Stimulated activated CD4-positive, alpha-beta T cell treated with anti-CD3 and anti-CD28 coated beads, Interleukin-4, amount 100 ng/mL, for 4 hours (primary cell): ENCODE data around the gene ASXL2.
"Not testable (repeated sequence)": the region's sequence is repeated elsewhere in the genome, so short reads cannot be mapped to it uniquely, and the experiment has no call there.

Source experiments
- DNase-seq, 2 experiments: peaks; one replicate each; pipeline ENCODE4 v3.0.0-alpha.2; 2020

The ASXL2 gene

DNA sequence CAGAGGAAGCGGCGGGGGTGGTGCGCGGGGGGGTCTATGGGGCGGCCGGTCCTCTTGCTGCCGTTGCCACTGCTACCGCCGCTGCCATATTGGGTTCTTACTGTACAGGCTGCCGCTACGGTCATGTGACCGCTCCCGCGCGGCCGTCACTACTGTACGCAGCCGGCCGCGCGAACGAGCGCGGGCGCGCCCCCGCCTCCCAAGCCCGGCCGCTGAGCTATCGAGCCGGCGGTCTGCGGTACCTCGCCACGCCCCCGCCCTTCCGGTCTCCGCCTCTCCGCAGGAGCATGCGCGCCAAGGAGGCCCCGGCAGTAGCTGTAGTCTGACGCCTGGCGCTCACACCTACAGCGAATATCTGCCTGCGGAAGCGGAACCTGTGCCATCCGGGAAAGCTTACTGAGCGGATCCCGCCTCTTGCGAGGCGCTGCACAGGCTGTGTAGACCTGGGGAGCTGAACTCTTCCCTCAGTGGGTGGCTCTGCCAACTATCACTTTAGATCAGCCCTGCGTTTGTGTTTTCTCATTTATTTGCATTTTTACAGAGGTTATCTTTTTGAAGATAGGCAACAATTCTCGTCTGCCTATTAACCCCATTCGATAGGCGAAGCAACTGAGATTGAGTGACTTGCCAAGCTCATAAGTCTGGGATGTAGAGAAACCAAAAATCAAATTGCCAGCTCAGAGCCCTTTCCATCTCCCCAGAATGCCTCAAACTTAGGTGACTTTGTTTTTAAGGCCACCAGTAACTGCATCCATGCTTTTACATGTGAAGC, at the start of gene ASXL2:
ASXL2 (minus strand) TSS at position 127 of the 772 bp plus-strand sequence. CDS start 265 bp downstream, outside the sequence.
- DNase-seq, result peak; percentile 97 to 98

DNA sequence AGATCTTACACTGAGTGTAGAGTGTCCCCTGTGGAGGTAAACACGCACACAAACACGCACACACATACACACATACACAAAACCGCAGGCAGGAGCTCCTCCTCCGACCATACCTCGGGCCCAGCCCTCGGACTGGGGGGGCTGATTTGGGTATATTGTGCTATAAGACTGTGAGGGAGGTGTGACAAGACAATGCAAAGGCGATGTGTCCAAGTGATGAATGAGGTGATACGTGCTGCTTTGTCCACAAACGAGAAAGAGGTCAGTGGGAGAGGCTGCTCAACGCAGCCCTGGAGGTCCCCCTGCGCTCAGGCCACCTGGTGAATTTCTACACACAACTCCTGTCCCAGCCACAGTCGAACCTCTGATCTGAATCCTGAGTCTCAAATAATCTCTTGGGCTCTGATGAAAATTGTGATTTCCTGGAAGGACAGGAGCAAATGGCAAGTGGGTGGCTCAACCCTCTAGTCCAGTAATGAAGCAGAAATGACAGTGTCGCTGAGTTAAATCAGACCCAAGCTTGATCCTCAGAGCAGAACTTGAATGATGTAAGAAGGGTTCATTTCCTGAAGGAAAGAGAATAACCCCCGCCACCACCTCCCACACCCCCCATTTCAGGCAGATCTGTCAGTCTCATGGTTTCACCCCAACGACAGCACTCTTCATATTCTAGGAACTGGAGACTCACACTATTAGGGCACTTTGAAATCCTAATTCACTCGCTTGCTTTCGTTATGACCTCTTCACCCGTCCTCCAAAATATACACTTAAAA, 48.9 kb upstream of the ASXL2 start:
- DNase-seq, result no peak

DNA sequence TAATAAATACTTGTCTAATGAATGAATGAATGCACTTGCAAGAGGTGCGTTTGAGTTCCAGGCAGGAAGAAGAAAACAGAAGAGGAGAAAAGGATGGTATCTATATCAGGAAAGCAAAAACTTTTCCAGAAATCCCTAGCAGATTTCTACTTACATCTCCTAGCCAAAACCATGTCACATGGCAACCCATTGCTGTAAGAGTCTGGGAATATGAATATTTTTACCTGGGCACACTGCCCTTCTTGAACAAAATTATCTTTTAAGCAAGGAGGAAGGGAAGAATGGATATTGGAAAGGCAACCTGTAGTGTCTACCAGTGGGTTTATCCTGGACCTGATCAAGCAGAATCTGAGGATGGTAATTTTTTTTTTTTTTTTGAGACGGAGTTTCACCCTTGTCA, 44.2 kb upstream of the ASXL2 start:
- DNase-seq, result no peak

DNA sequence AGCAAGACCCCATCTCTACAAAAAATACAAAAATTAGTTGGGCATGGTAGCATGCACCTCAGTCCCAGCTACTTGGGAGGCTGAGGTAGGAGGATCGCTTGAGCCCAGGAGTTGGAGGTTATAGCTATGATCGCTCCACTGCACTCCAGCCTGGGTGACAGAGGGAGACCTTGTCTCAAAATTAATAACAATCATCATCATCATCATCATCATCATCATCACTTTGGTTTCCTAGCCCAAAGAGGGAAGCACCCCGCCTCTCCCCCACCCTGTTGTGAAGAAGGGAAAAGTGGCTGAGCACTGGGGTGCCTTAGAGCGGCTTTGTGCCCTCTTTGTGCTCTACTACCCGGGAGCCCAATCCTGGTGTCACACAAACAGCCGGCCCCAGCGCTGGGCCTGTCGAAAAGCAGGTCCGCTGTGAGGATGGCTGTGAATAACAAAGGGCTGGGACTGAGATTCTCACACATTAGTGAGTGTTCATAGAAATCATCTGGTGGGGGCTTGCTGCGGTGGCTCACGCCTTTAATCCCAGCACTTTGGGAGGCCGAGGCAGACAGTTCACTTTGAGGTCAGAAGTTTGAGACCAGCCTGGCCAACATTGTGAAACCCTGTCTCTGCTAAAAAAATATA, 42.6 kb upstream of the ASXL2 start:
- DNase-seq, result no peak

DNA sequence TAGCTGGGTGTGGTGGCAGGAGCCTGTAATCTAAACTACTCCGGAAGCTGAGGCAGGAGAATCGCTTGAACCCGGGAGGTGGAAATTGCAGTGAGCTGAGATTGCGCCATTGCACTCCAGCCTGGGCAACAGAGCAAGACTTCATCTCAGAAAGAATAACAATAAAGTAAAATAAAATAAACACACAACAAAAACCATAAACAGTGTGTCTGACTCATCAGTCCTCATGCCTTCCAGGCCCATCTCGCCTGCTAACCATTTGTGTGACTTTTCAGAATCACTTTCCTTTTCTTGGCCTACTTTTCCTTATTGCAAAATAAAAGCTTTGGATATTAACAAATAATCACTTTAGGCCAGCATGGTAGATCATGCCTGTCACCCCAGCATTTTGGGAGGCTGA, 42.0 kb upstream of the ASXL2 start:
- DNase-seq, result no peak

DNA sequence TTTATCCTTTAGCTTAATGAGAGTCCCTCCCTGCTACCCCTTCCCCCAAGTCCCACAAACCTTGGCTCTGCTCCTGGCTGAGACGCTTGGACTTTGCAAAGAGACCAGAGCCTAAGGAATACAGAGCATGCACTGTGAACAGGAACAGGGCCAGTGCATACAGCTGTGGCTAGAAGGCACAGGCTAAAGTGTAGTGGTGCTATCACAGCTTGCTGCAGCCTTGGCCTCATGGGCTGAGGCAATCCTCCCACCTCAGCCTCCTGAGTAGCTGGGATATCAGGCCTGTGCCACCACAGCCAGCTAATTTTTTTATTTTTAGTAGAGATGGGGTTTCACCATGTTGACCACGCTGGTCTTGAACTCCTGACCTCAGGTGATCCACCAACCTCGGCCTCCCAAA, 39.5 kb upstream of the ASXL2 start:
- DNase-seq, result no peak

DNA sequence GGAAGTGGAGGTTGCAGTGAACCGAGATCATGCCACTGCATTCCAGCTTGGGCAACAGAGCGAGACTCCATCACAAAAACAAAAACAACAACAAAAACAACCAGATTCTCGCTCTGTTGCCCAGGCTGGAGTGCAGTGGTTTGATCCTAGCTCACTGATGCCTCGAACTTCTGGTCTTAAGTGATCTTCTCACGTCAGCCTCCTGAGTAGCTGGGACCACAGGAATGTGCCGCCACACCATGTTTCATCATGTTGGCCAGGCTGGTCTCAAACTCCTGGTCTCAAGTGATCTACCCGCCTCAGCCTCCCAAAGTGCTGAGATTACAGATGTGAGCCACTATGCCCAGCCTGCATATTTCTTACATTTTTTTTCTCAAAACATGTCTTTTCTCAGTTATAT, 39.1 kb upstream of the ASXL2 start:
- not testable (repeated sequence) for DNase-seq

DNA sequence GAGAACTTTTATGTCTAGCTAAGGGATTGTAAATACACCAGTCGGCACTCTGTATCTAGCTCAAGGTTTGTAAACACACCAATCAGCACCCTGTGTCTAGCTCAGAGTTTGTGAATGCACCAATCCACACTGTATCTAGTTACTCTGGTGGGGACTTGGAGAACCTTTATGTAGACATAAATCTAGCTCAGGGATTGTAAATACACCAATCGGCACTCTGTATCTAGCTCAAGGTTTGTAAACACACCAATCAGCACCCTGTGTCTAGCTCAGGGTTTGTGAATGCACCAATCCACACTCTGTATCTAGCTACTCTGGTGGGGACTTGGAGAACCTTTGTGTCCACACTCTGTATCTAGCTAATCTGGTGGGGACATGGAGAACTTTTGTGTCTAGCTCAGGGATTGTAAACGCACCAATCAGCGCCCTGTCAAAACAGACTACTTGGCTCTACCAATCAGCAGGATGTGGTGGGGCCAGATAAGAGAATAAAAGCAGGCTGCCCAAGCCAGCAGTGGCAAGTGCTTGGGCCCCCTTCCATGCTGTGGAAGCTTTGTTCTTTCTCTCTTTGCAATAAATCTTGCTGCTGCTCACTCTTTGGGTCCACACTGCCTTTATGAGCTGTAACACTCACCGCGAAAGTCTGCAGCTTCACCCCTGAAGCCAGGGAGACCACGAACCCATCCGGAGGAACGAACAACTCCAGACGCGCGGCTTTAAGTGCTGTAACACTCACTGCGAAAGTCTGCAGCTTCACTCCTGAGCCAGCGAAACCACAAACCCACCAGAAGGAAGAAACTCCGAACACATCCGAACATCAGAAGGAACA, 37.9 kb upstream of the ASXL2 start:
- peak; percentile 3 to 13 for DNase-seq

DNA sequence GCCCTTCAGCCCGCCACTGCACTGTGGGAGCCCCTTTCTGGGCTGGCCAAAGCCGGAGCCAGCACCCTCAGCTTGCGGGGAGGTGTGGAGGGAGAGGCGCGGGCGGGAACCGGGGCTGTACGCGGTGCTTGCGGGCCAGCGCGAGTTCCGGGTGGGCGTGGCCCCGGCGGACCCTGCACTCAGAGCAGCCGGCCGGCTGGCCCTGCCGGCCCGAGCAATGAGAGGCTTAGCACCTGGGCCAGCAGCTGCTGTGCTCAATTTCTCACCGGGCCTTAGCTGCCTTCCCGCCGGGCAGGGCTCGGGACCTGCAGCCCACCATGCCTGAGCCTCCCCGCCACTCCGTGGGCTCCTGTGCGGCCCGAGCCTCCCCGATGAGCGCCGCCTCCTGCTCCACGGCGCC, 37.1 kb upstream of the ASXL2 start:
- not testable (repeated sequence) for DNase-seq

DNA sequence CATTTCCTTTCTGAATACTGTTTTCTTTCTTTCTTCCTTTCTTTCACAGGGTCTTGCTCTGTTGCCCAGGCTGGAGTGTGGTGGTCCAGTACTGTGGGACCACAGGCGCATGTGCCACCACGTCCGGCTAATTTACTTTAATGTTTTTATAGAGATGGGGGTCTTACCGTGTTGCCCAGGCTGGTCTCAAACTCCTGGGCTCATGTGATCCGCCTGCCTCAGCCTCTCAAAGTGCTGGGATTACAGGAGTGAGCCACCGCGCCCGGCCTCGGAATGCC, 35.3 kb upstream of the ASXL2 start:
- not testable (repeated sequence) for DNase-seq

DNA sequence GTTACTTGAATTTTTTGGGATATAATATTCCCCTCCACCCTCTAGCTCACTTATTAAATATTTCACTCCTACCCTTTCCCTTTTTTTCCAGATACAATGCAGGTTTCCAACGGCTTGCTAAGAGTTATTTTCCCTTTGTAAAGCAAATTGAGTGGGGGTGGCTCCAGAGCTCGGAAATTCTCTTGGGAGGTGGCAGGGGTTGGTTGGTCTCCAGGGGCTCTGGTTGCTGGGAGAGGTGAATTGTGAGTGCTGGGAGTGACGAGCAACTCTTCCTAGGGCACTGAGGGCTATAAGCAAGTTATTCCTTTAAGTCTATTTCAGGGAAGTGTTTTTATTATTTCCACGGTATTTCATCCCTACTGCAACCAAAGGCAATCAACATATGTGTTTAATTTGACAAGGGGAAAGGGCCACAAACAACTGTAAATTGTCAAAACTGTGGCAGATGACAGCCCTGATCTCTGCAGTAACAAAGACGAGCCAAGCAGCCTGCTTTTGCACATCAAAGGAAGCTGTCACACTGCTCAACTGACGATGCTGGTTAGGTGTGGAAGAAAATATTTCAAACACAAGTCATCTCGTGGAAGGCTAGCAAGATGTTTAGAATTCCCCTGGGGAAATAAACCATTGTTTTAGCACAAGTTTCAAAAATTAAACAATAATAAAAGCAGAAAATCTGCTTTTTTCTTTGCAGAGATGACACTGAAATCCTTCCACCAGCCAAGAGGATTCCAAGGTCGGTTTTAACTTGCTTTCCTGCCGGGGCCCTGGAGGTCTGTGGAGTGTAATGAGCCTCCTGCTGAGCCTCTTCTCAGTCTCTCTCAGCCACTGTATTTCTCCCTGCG, 34.8 kb upstream of the ASXL2 start:
- no peak for DNase-seq

DNA sequence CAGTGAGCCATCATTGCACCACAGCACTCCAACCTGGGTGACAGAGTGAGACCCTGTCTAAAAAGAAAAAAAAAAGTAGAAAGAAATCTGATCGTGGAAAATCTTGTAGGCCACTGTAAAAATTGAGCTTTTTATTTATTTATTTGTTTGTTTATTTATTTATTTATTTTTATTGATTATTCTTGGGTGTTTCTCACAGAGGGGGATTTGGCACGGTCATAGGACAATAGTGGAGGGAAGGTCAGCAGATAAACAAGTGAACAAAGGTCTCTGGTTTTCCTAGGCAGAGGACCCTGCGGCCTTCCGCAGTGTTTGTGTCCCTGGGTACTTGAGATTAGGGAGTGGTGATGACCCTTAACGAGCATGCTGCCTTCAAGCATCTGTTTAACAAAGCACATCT, 31.3 kb upstream of the ASXL2 start:
- not testable (repeated sequence) for DNase-seq

DNA sequence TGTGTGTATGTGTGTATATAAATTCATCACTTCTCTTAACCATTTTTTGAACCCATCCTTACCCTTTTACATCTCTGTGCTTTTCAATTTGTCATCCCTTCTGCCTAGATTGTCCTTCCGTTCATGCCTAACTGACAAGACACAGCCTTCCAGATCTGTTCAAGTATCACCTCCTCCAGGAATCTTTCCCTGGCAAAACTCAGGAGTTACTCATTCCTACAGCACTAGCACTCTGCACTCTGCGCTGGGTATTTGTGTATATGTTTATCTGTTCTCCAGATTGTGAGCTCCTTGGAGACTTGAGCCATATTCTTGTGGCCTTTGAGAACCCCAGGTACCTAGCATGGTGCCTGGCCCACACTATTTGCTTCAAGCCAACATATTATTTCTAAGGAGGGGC, 26.8 kb upstream of the ASXL2 start:
- no peak for DNase-seq

DNA sequence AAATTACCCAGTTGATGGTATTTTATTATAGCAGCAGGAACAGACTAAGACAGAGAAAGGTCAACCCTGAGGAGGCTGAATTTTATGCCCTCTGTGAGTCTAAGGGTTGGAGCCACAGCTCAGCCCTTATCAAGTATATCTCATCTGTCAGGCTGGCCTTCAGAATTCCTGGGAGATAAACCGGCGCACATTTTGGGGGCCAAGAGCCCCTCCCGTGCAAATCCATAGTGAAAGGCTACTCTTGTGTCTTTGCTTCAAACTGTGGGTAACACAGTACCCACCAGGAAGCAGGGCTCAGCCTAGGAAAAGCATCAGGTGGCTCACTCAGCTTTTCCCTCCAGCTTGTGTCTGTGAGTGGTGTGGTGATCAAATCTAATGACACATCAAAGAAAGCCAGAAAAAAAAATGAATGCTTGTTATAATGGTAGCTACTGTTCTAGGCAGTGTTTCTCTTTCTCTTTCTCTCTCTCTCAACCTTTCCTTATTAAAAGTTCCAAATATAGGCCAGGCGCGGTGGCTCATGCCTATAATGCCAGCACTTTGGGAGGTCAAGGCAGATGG, 25.0 kb upstream of the ASXL2 start:
- DNase-seq, result no peak

DNA sequence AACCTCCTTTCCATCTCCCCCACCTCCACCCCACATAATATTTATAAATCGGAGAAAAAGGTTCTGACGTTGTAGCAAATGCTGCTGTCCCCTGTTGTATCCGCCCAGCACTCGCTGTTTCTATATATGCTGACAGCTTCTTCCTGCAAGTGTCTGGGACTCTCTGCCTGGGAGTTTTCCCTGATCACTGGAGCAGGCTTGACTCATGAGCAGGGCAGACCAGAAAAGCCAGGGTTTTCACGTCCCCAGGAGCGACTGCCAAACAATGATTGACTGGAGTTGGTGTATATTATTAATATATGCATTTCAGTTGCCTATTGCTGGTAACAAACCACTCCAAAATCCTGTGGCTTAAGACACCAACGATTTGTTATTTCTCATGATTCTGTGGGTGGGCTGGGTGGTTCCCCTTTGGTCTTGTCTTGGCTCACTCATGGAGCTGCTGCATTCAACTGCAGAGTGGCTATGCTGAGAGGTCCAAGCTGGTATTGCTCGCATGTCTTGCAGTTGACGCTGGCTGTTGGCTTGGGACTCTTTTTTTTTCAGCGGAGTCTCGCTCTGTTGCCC, 21.2 kb upstream of the ASXL2 start:
- no peak for DNase-seq

DNA sequence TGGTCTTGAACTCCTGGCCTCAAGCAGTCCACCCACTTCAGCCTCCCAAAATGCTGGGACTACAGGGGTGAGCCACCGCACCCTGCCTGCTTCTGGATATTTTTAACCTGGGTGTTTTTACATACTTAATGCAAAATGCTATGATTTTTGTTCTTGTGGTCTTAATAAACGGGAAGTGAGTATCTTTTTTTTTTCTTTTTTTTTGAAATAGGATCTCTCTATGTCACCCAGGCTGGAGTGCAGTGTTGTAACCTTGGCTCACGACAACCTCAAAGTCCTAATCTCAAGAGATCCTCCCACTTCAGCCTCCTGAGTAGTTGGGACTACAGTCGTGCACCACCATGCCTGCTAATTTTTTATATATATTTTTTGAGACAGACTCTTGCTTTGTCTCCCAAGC, 19.2 kb upstream of the ASXL2 start:
- no peak for DNase-seq

DNA sequence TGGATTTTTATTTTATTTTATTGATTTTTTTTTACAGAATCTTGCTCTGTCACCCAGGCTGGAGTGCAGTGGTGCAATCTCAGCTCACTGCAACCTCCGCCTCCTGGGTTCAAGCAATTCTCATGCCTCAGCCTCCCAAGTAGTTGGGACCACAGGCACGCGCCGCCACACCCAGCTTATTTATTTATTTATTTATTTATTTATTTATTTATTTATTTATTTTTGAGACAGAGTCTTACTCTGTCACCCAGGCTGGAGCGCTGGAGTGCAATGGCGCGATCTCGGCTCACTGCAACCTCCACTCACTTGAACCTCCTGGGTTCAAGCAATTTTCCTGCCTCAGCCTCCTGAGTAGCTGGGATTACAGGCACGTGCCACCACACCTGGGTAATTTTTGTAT, 18.0 kb upstream of the ASXL2 start:
- not testable (repeated sequence) for DNase-seq

DNA sequence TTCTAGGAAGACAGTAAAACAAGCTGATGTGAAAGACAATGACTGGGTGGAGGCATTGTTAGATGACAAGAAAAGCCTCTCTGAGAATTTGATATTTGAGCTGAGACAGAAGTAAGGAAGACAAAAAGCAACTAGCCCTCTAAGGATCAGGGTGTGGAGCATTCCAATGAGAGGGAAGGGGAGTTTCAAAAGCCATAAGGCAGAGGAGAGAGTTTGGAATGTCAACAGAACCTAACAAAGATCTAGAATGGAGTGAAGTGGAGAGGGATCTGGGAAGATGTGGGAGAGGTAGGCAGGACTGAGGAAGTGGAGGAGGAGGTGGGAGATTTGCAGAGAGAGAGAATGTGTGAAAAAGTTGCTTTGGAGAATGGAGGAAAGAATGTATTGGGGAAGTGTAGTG, 17.3 kb upstream of the ASXL2 start:
- no peak for DNase-seq

DNA sequence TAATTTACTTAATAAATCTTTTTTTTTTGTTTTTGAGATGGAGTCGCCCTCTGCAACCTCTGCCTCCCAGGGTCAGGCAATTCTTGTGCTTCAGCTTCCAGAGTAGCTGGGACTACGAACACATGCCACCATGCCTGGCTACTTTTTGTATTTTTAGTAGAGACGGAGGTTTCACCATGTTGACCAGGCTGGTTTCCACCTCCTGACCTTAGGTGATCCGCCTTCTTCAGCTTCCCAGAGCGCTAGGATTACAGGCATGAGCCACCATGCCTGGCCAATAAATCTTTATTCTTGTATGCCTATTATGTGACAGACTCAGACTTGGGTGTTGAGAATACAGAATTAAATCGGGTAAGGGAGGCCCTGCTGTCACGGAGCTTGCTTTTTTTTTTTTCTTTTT, 16.7 kb upstream of the ASXL2 start:
- no peak for DNase-seq

DNA sequence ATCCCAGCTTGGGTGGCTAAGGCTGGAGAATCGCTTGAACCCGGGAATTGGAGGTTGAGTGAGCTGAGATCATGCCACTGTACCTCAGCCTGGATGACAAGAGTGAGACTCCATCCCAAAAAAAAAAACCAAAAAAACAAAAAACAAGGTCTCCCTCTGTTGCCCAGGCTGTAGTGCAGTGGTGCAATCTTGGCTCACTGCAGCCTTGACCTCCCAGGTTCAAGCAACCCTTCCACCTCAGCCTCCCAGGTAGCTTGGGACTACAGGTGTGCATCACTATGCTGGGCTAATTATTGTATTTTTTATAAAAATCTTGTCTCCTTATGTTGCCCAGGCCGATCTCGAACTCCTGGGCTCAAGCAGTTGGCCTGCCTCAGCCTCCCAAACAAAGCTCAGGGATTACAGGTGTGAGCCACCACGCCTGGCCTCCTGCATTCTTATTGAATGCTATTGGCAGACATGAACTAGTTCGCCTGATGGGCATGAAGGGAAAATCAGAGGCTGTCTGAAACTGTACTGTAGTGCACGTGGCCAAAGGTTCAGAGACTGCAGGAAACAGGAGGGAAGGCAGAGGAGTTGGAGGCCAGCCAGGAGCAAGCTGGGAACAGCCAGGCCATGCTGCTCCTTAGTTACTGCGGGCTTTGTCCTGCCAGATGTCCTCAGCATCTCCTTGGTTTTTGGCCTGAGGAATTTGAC, 16.0 kb upstream of the ASXL2 start:
- DNase-seq, result no peak

DNA sequence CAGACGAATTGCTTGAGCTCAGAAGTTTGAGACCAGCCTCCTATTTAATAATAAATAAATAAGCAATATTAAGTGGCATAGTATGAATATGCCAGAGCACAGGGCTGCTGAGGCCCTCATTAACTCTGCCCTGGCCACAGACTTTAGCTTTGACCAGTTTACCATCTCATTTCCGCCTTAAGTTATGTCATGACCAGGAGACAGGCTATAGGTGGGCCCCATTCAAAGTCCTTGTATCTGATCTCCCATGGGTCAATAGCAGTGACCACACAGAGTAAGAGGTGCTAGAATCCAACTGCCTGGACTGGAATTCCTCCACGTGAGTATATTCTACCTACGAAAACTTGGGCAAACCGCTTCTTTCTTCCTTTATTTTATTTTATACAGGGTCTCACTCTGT, 13.4 kb upstream of the ASXL2 start:
- no peak for DNase-seq
